B cell (primary cell): ENCODE results near the gene CPA4. TPM values are rescaled to one million over a fixed set of nuclear protein-coding genes. Genes with fewer than 3 reads are reported as not detected.

Source experiments
- ATAC-seq: fragments of 200-7000 bp; cut with Tn5 transposase; one replicate; pipeline ENCODE4 v1.10.0; 2021; ENCODE audit warnings: low read depth, mild to moderate bottlenecking, moderate number of reproducible peaks, moderate library complexity
- CTCF ChIA-PET: fragments of 350-600 bp; sonication (Branson Sonifier 250); formaldehyde crosslinking; loops from one replicate; lab custom pipeline; 2021; ENCODE audit warnings: antibody characterized with exemption, inconsistent platforms; lab: Charles Lee
- POLR2A ChIA-PET: fragments of 350-600 bp; sonication (Branson Sonifier 250); formaldehyde crosslinking; loops from one replicate; lab custom pipeline; 2021; ENCODE audit warnings: antibody characterized with exemption; lab: Charles Lee
- DNase-seq: peaks from one replicate; pipeline ENCODE4 v3.0.0; 2013
- H2AFZ ChIP-seq: 2 replicates; pipeline ENCODE4 v1.6.1; 2012; ENCODE audit warnings: mild to moderate bottlenecking, low read depth, low read length; ENCODE audit not compliant: insufficient read depth, poor library complexity, severe bottlenecking
- H3K27ac ChIP-seq, 2 donors: 1 replicate in 1 of 2; 2 replicates in 1 of 2; pipeline ENCODE4 v1.5.1; 2012 to 2013; ENCODE audit warnings: low read length in 2 of 2, mild to moderate bottlenecking in 2 of 2, moderate library complexity in 1 of 2
- H3K27me3 ChIP-seq, 4 experiments: fragments of 200-600 bp in 1 of 4; sonication (generic) in 1 of 4; replicated peaks in 1 of 4; 1 replicate in 2 of 4; 2 replicates in 2 of 4; pipeline versions ENCODE4 v1.6.1 to v1.7.0; 2013 to 2016; ENCODE audit warnings: low read length in 3 of 4, mild to moderate bottlenecking in 2 of 4, mixed read lengths in 1 of 4, moderate library complexity in 1 of 4; ENCODE audit not compliant: insufficient read depth in 4 of 4, control insufficient read depth in 3 of 4; ENCODE audit errors: control extremely low read depth in 1 of 4
- H3K36me3 ChIP-seq, 2 experiments: replicated peaks in 1 of 2; 1 replicate in 1 of 2; 2 replicates in 1 of 2; pipeline versions ENCODE4 v1.6.1 to v1.7.1; 2013; ENCODE audit warnings: low read length in 1 of 2; ENCODE audit not compliant: insufficient read depth in 2 of 2, control insufficient read depth in 1 of 2; ENCODE audit errors: control extremely low read depth in 1 of 2, extremely low read depth in 1 of 2
- H3K4me1 ChIP-seq, 2 donors: fragments of 200-600 bp in 1 of 2; sonication (generic) in 1 of 2; 1 replicate in 1 of 2; 2 replicates in 1 of 2; pipeline versions ENCODE4 v1.5.1 to v1.6.1; 2013 to 2017; ENCODE audit warnings: low read length in 2 of 2; ENCODE audit not compliant: control insufficient read depth in 2 of 2, insufficient read depth in 2 of 2
- H3K4me2 ChIP-seq: replicated peaks from 2 replicates; pipeline ENCODE3; 2012; ENCODE audit warnings: mild to moderate bottlenecking, low read depth, low read length; ENCODE audit not compliant: poor library complexity, severe bottlenecking
- H3K4me3 ChIP-seq, 5 experiments: fragments of 200-600 bp in 1 of 5; sonication (generic) in 1 of 5; 1 replicate in 3 of 5; 2 replicates in 2 of 5; pipeline versions ENCODE4 v1.5.1 to v1.7.0; 2011 to 2016; ENCODE audit warnings: low read length in 4 of 5, mild to moderate bottlenecking in 4 of 5, low read depth in 2 of 5, control low read depth in 1 of 5, moderate library complexity in 1 of 5; ENCODE audit not compliant: insufficient read depth in 1 of 5; ENCODE audit errors: control extremely low read depth in 1 of 5, extremely low read depth in 1 of 5
- H3K79me2 ChIP-seq: fragments of 200-600 bp; sonication (generic); one replicate; pipeline ENCODE4 v1.6.0; 2016; ENCODE audit warnings: low read length; ENCODE audit not compliant: control insufficient read depth, insufficient read depth
- H3K9ac ChIP-seq: fragments of 200-600 bp; sonication (generic); 2 replicates; pipeline ENCODE4 v1.6.1; 2017; ENCODE audit warnings: mild to moderate bottlenecking, low read length, moderate library complexity
- H3K9me3 ChIP-seq, 3 donors: one replicate each; pipeline versions ENCODE4 v1.6.1 to v1.7.1; 2013; ENCODE audit warnings: low read length in 2 of 3; ENCODE audit not compliant: control insufficient read depth in 2 of 3, insufficient read depth in 1 of 3; ENCODE audit errors: control extremely low read depth in 1 of 3
- H4K20me1 ChIP-seq: 2 replicates; pipeline ENCODE4 v1.6.0; 2012; ENCODE audit warnings: mild to moderate bottlenecking, low read length; ENCODE audit not compliant: insufficient read depth, control insufficient read depth, poor library complexity, severe bottlenecking
- H3K27ac Mint-ChIP-seq: one replicate; pipeline ENCODE4 v1.8.0; 2021; ENCODE audit warnings: mixed read lengths
- H3K27me3 Mint-ChIP-seq: one replicate; pipeline ENCODE4 v1.8.0; 2021; ENCODE audit warnings: mixed read lengths
- H3K4me1 Mint-ChIP-seq: one replicate; pipeline ENCODE4 v1.8.0; 2021; ENCODE audit warnings: mixed read lengths
- H3K4me3 Mint-ChIP-seq: one replicate; pipeline ENCODE4 v1.8.0; 2021; ENCODE audit warnings: mixed read lengths
- H3K9me3 Mint-ChIP-seq: one replicate; pipeline ENCODE4 v1.8.0; 2022; ENCODE audit warnings: mixed read lengths; ENCODE audit not compliant: insufficient read depth
- EZH2 ChIP-seq: IDR thresholded peaks from 2 replicates; pipeline ENCODE4 v1.6.1; 2012; ENCODE audit warnings: borderline replicate concordance, low read depth, mild to moderate bottlenecking, moderate library complexity, low read length; ENCODE audit not compliant: insufficient read depth, poor library complexity, severe bottlenecking
- WGBS: methylation state at CpG from one replicate; pipeline ENCODE4 v1.1.5; 2013; ENCODE audit warnings: missing lambda C conversion rate; ENCODE audit not compliant: insufficient coverage; 5-methylcytosine and 5-hydroxymethylcytosine counted together
- intact Hi-C: fragments of 100-400 bp; cut with micrococcal nuclease; formaldehyde crosslinking; loops from one replicate; pipeline ENCODE4 v1.10.0; 2022
- polyA plus RNA-seq: library from polyadenylated mRNA; depleted of rRNA; stranded (reverse); fragments of >200 nt; gene quantifications from 2 replicates; pipeline ENCODE4 v1.2.3, GENCODE V29; 2012
- total RNA-seq, 2 donors: library from RNA; stranded (reverse); fragments of 120-200 nt in 1 of 2; gene quantifications; 1 replicate in 1 of 2; 2 replicates in 1 of 2; pipeline versions ENCODE4 v1.2.3 to v1.2.4, GENCODE V29; 2013 to 2022
- TF ChIP-seq, protein P1 (sequence below): fragments of 200-600 bp; IDR thresholded peaks from one replicate; pipeline ENCODE4 v1.8.0; 2022; ENCODE audit warnings: antibody characterized with exemption, mild to moderate bottlenecking

The CPA4 gene
- total and polyA plus RNA-seq, 2 donors (not counting 1 experiment from before 2014, with no cell fraction given) = not detected

DNA sequence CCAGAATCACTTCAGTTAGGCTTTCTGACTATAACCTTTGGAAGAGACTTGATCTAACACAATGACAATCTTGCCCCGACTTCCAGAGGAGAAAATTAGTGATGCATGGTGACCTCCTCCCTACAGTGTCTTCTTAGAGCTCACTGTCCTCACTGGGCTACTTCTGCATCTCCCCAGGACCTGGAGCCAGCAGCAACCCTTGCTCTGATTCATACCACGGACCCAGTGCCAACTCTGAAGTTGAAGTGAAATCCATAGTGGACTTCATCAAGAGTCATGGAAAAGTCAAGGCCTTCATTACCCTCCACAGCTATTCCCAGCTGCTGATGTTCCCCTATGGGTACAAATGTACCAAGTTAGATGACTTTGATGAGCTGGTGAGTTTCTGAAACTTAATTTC is 13.7 kb upstream of the CPA4 start:
- Mint-ChIP-seq H3K27me3 (peaks cover 32% of the 10 kb centered on the region), H3K4me1 (no peaks in the 10 kb centered on the region), H3K27ac (no peak overlapping the region), H3K9me3 (no peaks in the 10 kb centered on the region), H3K4me3 (no peak overlapping the region)
- TF ChIP-seq, protein P1, sequence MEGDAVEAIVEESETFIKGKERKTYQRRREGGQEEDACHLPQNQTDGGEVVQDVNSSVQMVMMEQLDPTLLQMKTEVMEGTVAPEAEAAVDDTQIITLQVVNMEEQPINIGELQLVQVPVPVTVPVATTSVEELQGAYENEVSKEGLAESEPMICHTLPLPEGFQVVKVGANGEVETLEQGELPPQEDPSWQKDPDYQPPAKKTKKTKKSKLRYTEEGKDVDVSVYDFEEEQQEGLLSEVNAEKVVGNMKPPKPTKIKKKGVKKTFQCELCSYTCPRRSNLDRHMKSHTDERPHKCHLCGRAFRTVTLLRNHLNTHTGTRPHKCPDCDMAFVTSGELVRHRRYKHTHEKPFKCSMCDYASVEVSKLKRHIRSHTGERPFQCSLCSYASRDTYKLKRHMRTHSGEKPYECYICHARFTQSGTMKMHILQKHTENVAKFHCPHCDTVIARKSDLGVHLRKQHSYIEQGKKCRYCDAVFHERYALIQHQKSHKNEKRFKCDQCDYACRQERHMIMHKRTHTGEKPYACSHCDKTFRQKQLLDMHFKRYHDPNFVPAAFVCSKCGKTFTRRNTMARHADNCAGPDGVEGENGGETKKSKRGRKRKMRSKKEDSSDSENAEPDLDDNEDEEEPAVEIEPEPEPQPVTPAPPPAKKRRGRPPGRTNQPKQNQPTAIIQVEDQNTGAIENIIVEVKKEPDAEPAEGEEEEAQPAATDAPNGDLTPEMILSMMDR = no peak
- TF ChIP-seq EZH2 = no peak
- 92% methylated on average over 2 of the region's 2 CpGs for WGBS
- H3K4me1 ChIP-seq = no peaks in the 10 kb centered on the region
- DNase-seq (no peak), ATAC-seq (no peak)
- no peak overlapping the region for H2AFZ ChIP-seq
- H3K79me2 ChIP-seq = no peaks in the 10 kb centered on the region
- H3K9ac ChIP-seq = no peak overlapping the region
- POLR2A ChIA-PET = no interaction called here
- H4K20me1 ChIP-seq = no peaks in the 10 kb centered on the region
- intact Hi-C loops = no loop called here
- H3K4me3 ChIP-seq = no peak overlapping the region
- no peaks in the 10 kb centered on the region for H3K9me3 ChIP-seq
- peaks cover 0 to 8% (median 5%) of the 10 kb centered on the region in 4 experiments for H3K27me3 ChIP-seq
- H3K4me2 ChIP-seq = no peak overlapping the region
- no peaks in the 10 kb centered on the region for H3K36me3 ChIP-seq
- CTCF ChIA-PET = no interaction called here
- no peak overlapping the region for H3K27ac ChIP-seq

DNA sequence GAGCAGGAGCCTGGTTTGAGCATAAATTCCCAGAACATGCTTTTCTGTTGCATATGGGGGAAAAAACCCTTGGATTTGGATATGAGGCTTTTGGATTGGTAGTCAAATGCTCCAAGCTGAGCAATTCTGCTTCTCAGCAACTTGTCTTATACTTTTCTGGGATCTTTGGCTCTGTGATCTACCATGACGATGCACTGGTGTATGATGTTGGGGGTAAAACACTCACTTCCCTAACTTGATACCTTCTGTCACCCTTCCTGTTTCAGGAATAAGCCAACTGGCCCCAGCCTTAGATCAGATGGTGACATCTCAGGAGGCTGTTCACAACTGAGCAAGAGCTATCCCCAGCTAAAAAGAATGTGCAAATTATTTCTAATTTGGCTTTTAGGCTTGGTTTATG is 13.1 kb upstream of the CPA4 start:
- H3K27me3 Mint-ChIP-seq = peaks cover 30% of the 10 kb centered on the region
- H3K79me2 ChIP-seq = no peaks in the 10 kb centered on the region
- POLR2A ChIA-PET = no interaction called here
- no peak overlapping the region for H2AFZ ChIP-seq
- no peaks in the 10 kb centered on the region for H3K9me3 Mint-ChIP-seq
- H3K4me1 Mint-ChIP-seq = no peaks in the 10 kb centered on the region
- TF ChIP-seq EZH2 = no peak
- TF ChIP-seq, protein P1 = no peak
- no peak overlapping the region for H3K27ac ChIP-seq
- ATAC-seq (no peak), DNase-seq (no peak)
- H3K27me3 ChIP-seq = peaks cover 0 to 7% (median 3%) of the 10 kb centered on the region in 4 experiments
- no CpG with 5 or more reads among the region's 1 CpG for WGBS
- intact Hi-C loops = no loop called here
- H3K4me2 ChIP-seq = no peak overlapping the region
- no peak overlapping the region for H3K4me3 ChIP-seq
- no peaks in the 10 kb centered on the region for H4K20me1 ChIP-seq
- no peak overlapping the region for H3K27ac Mint-ChIP-seq
- CTCF ChIA-PET = interaction anchor here (1.2 kb wide), 1 partner anchor 208 kb away, joined by 3 read pairs; no protein-coding TSS in a partner anchor
- H3K9ac ChIP-seq = no peak overlapping the region
- no peaks in the 10 kb centered on the region for H3K9me3 ChIP-seq
- no peak overlapping the region for H3K4me3 Mint-ChIP-seq
- H3K36me3 ChIP-seq = no peaks in the 10 kb centered on the region
- no peaks in the 10 kb centered on the region for H3K4me1 ChIP-seq
